ENCODE results near the gene SERPINA12.

DNA sequence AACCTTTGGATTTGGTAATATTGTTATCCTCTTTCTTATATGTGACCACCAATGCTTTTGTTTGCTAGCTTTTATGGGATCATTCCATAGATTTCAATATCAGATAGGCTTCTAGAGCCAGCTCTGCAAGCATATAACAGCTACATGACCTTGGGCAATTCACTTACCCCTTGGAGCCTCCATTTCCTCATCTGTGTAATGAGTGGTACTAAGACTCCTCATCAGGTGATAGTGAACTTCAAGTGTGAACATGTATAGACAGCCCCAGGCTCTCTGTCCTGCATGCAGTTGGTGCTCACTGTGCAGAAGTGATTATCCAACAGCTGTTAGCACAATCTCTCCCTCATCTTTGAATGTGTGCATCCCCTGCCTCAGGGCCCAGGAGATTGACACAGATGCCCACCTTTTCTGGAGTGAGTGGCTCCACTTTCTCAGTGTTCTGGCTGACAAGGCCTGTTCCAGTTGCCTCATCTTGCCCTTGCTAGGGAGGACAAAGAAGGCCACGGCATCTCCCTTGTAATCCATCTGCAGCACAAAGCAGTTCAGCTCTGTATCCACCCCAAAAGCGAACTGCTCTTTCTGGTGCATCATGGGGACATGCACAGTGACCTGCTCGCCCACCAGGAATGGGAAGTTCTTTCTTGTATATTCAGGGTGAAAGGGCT, 42.4 kb downstream of the SERPINA12 start:
- TF ChIP-seq, protein P1, sequence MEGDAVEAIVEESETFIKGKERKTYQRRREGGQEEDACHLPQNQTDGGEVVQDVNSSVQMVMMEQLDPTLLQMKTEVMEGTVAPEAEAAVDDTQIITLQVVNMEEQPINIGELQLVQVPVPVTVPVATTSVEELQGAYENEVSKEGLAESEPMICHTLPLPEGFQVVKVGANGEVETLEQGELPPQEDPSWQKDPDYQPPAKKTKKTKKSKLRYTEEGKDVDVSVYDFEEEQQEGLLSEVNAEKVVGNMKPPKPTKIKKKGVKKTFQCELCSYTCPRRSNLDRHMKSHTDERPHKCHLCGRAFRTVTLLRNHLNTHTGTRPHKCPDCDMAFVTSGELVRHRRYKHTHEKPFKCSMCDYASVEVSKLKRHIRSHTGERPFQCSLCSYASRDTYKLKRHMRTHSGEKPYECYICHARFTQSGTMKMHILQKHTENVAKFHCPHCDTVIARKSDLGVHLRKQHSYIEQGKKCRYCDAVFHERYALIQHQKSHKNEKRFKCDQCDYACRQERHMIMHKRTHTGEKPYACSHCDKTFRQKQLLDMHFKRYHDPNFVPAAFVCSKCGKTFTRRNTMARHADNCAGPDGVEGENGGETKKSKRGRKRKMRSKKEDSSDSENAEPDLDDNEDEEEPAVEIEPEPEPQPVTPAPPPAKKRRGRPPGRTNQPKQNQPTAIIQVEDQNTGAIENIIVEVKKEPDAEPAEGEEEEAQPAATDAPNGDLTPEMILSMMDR (conservative IDR thresholded peaks at IDR 0.05 in 1 of 2, IDR thresholded peaks at IDR 0.05 in 1 of 2; ENCODE audit: low read depth in 1 of 2, low read length in 2 of 2) = no peak
- no peak for TF ChIP-seq EZH2 (IDR thresholded peaks at IDR 0.05; ENCODE audit: low read length, missing control alignments)
